Upper lobe of left lung (tissue), 4 donors: Measurements from ENCODE around the gene TMCC1.

Experiments used
- CTCF ChIP-seq, 6 experiments: fragments of 450-650 bp in 4 of 6; fragments of 200-600 bp in 2 of 6; sonication (generic) in 2 of 6; IDR thresholded peaks; one replicate each; pipeline ENCODE4 v1.5.1; 2016 to 2019; ENCODE audit warnings: antibody characterized with exemption in 6 of 6
- EP300 ChIP-seq, 4 donors: sonication (generic); formaldehyde crosslinking; IDR thresholded peaks; one replicate each; pipeline ENCODE4 v1.5.1; 2017; ENCODE audit warnings: antibody characterized with exemption in 4 of 4, control low read depth in 2 of 4
- POLR2A ChIP-seq, 4 donors: fragments of 450-650 bp; IDR thresholded peaks; one replicate each; pipeline ENCODE4 v1.5.1; 2016 to 2017; ENCODE audit warnings: antibody characterized with exemption in 4 of 4, mild to moderate bottlenecking in 2 of 4
- POLR2AphosphoS5 ChIP-seq, 2 donors: sonication (generic); formaldehyde crosslinking; IDR thresholded peaks; one replicate each; pipeline ENCODE4 v1.5.1; 2017; ENCODE audit warnings: antibody characterized with exemption in 2 of 2

- TF ChIP-seq CTCF (IDR thresholded peaks at IDR 0.05) (no peak), POLR2A (IDR thresholded peaks at IDR 0.05) (no peak), EP300 (IDR thresholded peaks at IDR 0.05) (no peak), POLR2AphosphoS5 (IDR thresholded peaks at IDR 0.05) (no peak)
Measured at GRCh38 chr3:129614435-129614834, 279.1 kb downstream of the TMCC1 start.
